ENCODE data around the gene TMED4.

DNA sequence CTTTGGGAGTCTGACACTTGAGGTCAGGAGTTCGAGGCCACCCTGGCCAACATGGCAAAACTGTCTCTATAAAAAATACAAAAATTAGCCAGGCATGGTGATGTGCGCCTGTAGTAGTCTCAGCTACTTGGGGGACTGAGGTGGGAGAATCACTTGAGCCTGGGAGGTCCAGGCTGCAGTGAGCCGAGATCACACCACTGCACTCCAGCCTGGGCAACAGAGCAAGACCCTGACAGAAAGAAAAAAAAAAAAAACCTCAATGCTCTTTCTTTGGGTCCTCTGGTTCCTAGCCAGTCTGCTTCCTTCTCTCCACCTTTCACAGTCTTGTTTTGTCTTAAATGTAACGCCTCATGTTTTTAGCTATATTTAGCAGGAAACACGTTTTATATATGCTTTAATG, 33.8 kb upstream of the TMED4 start:
- TF ChIP-seq, protein P1, sequence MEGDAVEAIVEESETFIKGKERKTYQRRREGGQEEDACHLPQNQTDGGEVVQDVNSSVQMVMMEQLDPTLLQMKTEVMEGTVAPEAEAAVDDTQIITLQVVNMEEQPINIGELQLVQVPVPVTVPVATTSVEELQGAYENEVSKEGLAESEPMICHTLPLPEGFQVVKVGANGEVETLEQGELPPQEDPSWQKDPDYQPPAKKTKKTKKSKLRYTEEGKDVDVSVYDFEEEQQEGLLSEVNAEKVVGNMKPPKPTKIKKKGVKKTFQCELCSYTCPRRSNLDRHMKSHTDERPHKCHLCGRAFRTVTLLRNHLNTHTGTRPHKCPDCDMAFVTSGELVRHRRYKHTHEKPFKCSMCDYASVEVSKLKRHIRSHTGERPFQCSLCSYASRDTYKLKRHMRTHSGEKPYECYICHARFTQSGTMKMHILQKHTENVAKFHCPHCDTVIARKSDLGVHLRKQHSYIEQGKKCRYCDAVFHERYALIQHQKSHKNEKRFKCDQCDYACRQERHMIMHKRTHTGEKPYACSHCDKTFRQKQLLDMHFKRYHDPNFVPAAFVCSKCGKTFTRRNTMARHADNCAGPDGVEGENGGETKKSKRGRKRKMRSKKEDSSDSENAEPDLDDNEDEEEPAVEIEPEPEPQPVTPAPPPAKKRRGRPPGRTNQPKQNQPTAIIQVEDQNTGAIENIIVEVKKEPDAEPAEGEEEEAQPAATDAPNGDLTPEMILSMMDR (IDR thresholded peaks at IDR 0.05), result no peak
- TF ChIP-seq EZH2 (IDR thresholded peaks at IDR 0.05), result no peak

Measured in neural progenitor cell (in vitro differentiated cells).